ENCODE data around the gene SLC36A1. TPM values are rescaled to one million over a fixed set of nuclear protein-coding genes. Genes with fewer than 3 reads are reported as not detected.

SLC36A1 gene
- total RNA-seq, 1 experiment from 2014 or later, result 14.8 TPM

GRCh38 chr5:151532416-151532815 is 85.0 kb downstream of the SLC36A1 start:
- DNase-seq (ENCODE audit: low spot score), result no peak

- DNase-seq (ENCODE audit: low spot score), result no peak
Measured at GRCh38 chr5:151534350-151534749, 86.9 kb downstream of the SLC36A1 start.

GRCh38 chr5:151537044-151537443 is 89.6 kb downstream of the SLC36A1 start:
- no peak for DNase-seq (ENCODE audit: low spot score)

- DNase-seq (ENCODE audit: low spot score), result no peak
Measured at GRCh38 chr5:151541571-151541970, 94.2 kb downstream of the SLC36A1 start.

Other genes with a start within 250 kb of the SLC36A1 start
- 3.3 and 3.7 TPM in 2 replicates for gene CCDC69, start 223.5 kb upstream of the SLC36A1 start, total RNA-seq (2014; rRNA removed; shearing (Covaris generic))
- gene GM2A, start 194.4 kb upstream of the SLC36A1 start, total RNA-seq (2014; rRNA removed; shearing (Covaris generic)), result 30.2 and 34.2 TPM in 2 replicates
- not detected in 2 replicates for gene SLC36A3, start 143.8 kb upstream of the SLC36A1 start, total RNA-seq (2014; rRNA removed; shearing (Covaris generic))
- gene SLC36A2, start 100.0 kb upstream of the SLC36A1 start, total RNA-seq (2014; rRNA removed; shearing (Covaris generic)), result not detected in 2 replicates
- gene FAT2, start 143.7 kb downstream of the SLC36A1 start, total RNA-seq (2014; rRNA removed; shearing (Covaris generic)), result 0.22 and 0.36 TPM in 2 replicates
- 3,811 and 5,357 TPM in 2 replicates for gene SPARC, start 239.3 kb downstream of the SLC36A1 start, total RNA-seq (2014; rRNA removed; shearing (Covaris generic))

Data from A172 (cell line).